DMS53 (cell line): ENCODE results near the gene OR2W3.

ENCODE experiments used
- DNase-seq: peaks from one replicate; lab custom pipeline; 2025; lab: John Stamatoyannopoulos, UW

Gene OR2W3

DNA sequence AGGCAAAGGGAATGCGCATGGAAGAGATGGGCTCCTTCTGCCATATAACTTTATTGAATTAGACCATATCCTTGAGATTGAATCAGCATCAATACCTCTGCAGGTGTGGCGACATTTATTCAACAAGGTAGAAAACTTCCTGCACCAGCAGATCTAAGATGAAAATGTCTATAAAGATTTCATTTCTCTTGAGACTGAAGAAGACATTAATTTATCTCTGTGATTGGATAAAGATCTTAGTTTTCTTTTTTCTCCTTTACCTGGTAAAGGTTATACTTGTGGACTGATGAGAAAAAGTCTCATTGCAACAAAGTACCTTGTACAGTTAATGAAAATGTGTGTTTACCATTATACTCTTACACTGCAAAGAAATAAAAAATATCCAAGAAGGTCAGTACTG lies 24.6 kb downstream of the OR2W3 start, which contains the start of gene OR2T8:
TSS of gene OR2T8 (plus strand) at position 301 of the 400 bp plus-strand sequence. CDS start 766 bp downstream, outside the sequence.
- DNase-seq, result no peak

DNA sequence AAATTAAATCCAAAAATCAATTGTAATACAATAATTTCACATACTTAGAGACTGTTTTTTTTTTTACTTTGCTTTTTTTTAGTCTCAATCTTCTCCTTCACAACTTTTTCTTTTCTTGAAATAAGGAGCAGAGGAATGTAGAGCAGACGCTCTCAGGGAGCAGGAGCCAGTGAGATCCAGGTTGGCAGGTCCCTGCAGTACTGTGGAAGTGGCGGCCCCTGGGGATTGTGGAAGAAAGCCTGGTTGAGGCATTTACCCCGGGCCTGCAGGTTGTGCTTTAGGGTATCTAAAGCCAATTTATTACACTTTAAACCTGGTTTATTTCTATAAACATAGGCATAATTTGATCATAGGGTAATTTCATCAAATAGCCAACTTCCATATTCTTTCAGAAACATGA lies 28.6 kb downstream of the OR2W3 start:
- DNase-seq, result no peak

DNA sequence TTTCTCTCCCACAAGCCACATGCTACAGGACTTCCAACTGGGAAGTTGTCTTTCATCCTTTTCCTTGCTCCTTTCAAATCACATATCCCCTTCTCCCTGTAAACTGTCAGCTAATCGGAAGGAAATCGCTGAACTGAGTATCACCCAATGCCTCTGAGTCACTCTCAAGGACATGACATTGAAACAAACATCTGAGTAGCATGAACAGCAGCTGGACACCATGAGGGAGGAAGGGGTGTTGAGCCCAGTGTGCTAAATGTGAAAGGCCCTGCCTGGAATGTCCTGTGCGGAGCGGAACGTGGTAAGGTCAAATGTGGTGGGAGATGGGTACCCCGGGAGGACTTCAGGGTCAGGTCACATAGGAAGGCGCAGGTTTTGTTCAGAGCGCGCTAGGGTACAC lies 29.5 kb downstream of the OR2W3 start, which contains the start of gene OR2AJ1:
TSS of gene OR2AJ1 (plus strand) at position 22 of the 400 bp plus-strand sequence. CDS start 8,880 bp downstream, outside the sequence.
- DNase-seq, result no peak

DNA sequence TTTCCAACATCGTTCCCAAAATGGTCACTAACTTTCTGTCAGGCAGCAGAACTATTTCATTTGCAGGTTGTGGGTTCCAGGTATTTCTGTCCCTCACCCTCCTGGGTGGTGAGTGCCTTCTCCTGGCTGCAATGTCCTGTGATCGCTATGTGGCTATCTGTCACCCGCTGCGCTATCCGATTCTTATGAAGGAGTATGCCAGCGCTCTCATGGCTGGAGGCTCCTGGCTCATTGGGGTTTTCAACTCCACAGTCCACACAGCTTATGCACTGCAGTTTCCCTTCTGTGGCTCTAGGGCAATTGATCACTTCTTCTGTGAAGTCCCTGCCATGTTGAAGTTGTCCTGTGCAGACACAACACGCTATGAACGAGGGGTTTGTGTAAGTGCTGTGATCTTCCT lies 38.6 kb downstream of the OR2W3 start:
- no peak for DNase-seq

DNA sequence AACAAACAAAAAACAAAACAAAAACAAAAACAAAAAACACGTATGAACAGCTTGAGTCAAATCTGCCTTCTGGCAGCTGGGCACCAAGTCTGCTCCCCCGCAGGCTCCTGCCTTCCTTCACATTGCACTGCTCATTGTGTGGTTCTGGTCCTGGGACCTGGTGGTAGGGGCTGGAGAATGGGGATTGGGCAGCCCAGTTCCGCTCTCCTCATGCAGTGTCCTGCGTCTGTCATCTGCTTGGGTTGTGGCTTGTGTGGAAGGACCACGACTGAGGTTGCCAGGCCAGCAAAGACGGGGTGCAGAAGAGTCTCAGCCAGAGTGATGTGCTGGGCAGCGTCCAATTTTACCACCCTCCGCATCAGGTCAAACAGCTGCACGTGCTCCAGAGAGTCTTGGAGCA lies 40.4 kb downstream of the OR2W3 start:
- no peak for DNase-seq

DNA sequence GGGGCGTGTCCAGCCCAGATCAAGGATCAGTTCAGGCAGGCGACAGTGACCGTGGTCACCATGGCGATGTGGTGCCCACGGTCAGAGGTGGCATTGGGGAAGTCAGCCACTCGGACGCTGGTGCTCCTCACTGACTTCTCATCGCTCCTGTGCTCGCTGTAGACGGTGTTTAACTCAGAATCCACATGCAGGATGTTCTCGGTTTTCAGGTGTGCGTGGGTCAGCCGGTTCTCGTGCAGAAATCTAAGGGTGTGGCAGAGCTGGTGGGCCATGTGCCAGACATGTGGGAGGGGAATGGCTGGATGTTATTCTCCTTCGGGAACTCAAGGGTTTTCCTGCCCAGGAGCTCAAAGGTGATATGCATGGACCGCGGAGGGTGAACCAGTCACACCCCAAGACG lies 41.0 kb downstream of the OR2W3 start:
- DNase-seq, result peak; percentile 73

DNA sequence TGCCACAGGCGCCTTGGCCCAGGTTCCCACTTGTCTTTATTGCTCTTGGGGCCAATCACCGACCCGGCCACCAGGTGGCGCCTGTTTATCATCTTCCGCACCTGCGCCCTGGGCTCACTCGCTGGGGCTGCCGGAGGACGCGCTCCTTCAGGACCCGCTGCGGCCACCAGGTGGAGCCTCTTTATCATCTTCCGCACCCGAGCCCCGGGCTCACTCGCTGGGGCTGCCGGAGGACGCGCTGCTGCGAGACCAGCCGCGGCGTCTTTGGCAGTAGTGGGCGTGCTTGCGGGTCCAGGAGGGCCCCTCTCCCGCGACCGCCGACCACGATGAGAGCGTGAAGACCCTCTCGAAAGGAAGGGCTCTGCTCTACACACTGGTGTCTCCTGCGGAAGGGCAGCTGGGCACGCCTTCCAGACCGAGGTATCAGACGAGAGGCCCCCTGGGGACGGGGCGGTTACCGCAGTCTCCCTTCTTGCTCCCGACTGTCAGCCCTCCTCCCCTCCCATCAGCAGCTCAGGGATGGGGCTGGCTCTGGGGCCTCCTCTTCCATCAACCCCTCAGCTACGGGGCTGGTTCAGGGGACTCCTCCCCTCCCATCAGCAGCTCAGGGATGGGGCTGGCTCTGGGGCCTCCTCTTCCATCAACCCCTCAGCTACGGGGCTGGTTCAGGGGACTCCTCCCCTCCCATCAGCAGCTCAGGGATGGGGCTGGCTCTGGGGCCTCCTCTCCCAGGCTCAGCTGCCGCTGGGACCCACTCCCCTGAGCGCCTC lies 41.8 kb downstream of the OR2W3 start:
- DNase-seq, result peak; percentile 96

DNA sequence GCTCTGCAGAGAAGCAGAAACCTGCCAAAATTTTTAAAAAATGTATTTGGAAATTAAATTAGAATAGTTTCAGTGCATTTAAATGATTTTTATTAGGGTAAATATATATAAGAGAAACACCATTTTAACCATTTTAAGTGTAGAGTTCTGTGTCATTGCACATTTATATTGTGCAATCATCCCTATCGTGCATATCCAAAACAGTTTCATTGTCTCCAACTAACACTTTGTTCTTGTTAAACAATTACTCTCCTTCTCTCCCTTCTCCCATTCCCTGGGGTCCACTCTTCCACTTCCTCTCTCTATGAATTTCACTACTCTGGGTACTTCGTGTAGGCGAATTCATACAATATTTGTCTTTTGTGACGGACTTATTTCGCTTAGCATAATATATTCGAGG lies 47.2 kb downstream of the OR2W3 start:
- no peak for DNase-seq
